ENCODE results near the gene NCAPG2. TPM values are rescaled to one million over a fixed set of nuclear protein-coding genes. Genes with fewer than 3 reads are reported as not detected.
"Not testable (repeated sequence)": the region's sequence is repeated elsewhere in the genome, so short reads cannot be mapped to it uniquely, and the experiment has no call there.

NCAPG2 gene
- total and polyA plus RNA-seq, 4 experiments from 2014 or later: 7.2 to 17.9 (median 13.9) TPM

DNA sequence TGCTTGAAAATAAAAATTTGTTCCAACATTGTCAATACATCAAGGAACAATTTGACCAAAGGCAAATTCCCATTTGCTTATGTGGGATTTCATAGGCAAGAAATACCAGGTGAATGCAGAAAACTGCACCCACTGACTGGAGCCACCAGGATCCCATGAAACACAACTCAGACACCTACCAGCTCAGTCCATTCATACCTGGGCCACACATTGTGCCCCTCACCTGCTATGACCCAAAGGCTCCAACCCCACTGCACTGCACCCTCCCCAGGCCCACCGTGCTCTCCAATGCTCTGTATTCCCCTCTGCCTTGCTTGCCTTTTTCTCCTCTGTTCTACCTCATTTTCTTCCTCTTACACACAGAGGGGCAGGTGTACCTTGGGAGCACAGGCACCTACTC lies 5.3 kb downstream of the NCAPG2 start:
- H3K27me3 Mint-ChIP-seq: no peaks in the 10 kb centered on the region
- Histone ChIP-seq H3K4me3 (ENCODE audit: low read length in 2 of 2) (no peak overlapping the region), H3K4me1 (ENCODE audit: insufficient read depth, low read length) (peaks cover 46% of the 10 kb centered on the region), H3K27ac (ENCODE audit: low read depth, low read length) (no peak overlapping the region), H3K36me3 (ENCODE audit: insufficient read depth, low read length) (no peaks in the 10 kb centered on the region), H3K9me3 (ENCODE audit: control insufficient read depth in 1 of 2, low read length in 2 of 2) (no peaks in the 10 kb centered on the region), H3K27me3 (ENCODE audit: insufficient read depth, low read length) (no peaks in the 10 kb centered on the region)
- peaks cover 0 to 8% of the 10 kb centered on the region in 2 donors for H3K36me3 Mint-ChIP-seq
- CTCF ChIA-PET (ENCODE audit: partially characterized antibody): interaction anchor here (6.2 kb wide), 1 partner anchor 278 kb away, joined by 154 read pairs; no protein-coding TSS in a partner anchor
- DNase-seq: no peak
- intact Hi-C loops (cut with micrococcal nuclease): no loop called here
- peaks cover 17 to 28% (median 23%) of the 10 kb centered on the region in 4 donors for H3K4me1 Mint-ChIP-seq
- H3K9me3 Mint-ChIP-seq: no peaks in the 10 kb centered on the region
- H3K4me3 Mint-ChIP-seq: no peak overlapping the region
- POLR2A ChIA-PET (ENCODE audit: partially characterized antibody): no interaction called here
- H3K27ac Mint-ChIP-seq: peak overlapping the region in 2 of 7 donors; percentile 39 to 43

DNA sequence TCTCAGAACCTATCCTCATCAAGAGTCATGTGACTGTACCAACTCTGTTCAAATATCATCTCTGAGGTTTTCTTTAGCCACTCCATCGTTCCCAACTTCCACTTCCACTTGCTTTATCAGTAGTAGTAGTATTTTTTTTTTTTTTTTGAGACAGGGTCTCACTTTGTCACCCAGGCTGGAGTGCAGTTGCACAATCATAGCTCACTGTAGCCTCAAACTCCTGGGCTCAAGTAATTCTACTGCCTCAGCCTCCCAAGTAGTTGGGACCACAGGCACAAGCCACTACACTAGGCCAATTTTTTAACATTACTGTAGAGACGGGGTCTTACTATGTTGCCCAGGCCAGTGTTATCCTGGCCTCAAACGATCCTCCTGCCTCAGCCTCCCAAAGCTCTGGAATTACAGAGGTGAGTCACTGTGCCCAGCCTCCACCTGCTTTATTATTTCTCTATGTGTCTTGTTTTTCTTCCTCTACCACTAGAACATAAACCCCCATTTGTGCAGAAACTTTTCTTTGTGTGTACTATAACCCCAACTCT lies 5.9 kb downstream of the NCAPG2 start:
- CTCF ChIA-PET (ENCODE audit: partially characterized antibody): interaction anchor here (6.2 kb wide), 1 partner anchor 279 kb away, joined by 154 read pairs; no protein-coding TSS in a partner anchor
- H3K4me3 Mint-ChIP-seq: no peak overlapping the region
- H3K36me3 Mint-ChIP-seq: peaks cover 0 to 8% of the 10 kb centered on the region in 2 donors
- Histone ChIP-seq H3K27me3 (ENCODE audit: insufficient read depth, low read length) (no peaks in the 10 kb centered on the region), H3K9me3 (ENCODE audit: control insufficient read depth in 1 of 2, low read length in 2 of 2) (no peaks in the 10 kb centered on the region), H3K27ac (ENCODE audit: low read depth, low read length) (no peak overlapping the region), H3K36me3 (ENCODE audit: insufficient read depth, low read length) (no peaks in the 10 kb centered on the region), H3K4me1 (ENCODE audit: insufficient read depth, low read length) (peaks cover 39% of the 10 kb centered on the region), H3K4me3 (ENCODE audit: low read length in 2 of 2) (no peak overlapping the region)
- H3K27ac Mint-ChIP-seq: peak overlapping the region in 2 of 7 donors; percentile 39 to 49
- intact Hi-C loops (cut with micrococcal nuclease): no loop called here
- no peak for DNase-seq
- H3K4me1 Mint-ChIP-seq: peaks cover 19 to 28% (median 23%) of the 10 kb centered on the region in 4 donors
- H3K9me3 Mint-ChIP-seq: peaks cover 0 to 2% (median 0%) of the 10 kb centered on the region in 8 donors
- POLR2A ChIA-PET (ENCODE audit: partially characterized antibody): no interaction called here
- no peaks in the 10 kb centered on the region for H3K27me3 Mint-ChIP-seq

DNA sequence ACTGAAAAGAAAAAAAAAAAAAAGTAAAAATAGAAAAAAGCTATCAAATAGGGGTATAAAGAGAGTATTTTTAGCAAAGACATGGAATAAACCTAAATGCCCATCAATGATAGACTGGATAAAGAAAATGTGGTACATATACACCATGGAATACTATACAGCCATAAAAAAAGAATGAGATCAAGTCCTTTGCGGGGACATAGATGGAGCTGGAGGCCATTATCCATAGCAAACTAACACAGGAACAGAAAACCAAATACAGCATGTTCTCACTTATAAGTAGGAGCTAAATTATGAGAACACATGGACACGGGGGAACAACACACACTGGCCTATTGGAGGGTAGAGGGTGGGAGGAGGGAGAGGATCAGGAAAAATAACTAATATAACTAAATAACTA lies 7.0 kb downstream of the NCAPG2 start:
- H3K4me1 Mint-ChIP-seq: peaks cover 12 to 19% (median 15%) of the 10 kb centered on the region in 4 donors
- H3K36me3 ChIP-seq (ENCODE audit: insufficient read depth, low read length); H3K9me3 Mint-ChIP-seq; H3K36me3 Mint-ChIP-seq; H3K27ac ChIP-seq (ENCODE audit: low read depth, low read length); intact Hi-C loops (cut with micrococcal nuclease); DNase-seq; H3K4me3 ChIP-seq (ENCODE audit: low read length in 2 of 2); H3K27me3 ChIP-seq (ENCODE audit: insufficient read depth, low read length); H3K4me3 Mint-ChIP-seq; H3K9me3 ChIP-seq (ENCODE audit: control insufficient read depth in 1 of 2, low read length in 2 of 2); H3K27me3 Mint-ChIP-seq: not testable (repeated sequence)
- CTCF ChIA-PET (ENCODE audit: partially characterized antibody): interaction anchor here (0.6 to 6.2 kb wide), 2 partner anchors 160 to 280 kb away, joined by 3 to 154 read pairs; no protein-coding TSS in a partner anchor
- POLR2A ChIA-PET (ENCODE audit: partially characterized antibody): interaction anchor here (1.4 to 2.5 kb wide), 3 partner anchors 166 to 500 kb away, joined by 3 to 19 read pairs (median 6); no protein-coding TSS in a partner anchor
- H3K27ac Mint-ChIP-seq: peak overlapping the region in 2 of 7 donors; percentile 3 to 63
- peaks cover 36% of the 10 kb centered on the region for H3K4me1 ChIP-seq (ENCODE audit: insufficient read depth, low read length)

DNA sequence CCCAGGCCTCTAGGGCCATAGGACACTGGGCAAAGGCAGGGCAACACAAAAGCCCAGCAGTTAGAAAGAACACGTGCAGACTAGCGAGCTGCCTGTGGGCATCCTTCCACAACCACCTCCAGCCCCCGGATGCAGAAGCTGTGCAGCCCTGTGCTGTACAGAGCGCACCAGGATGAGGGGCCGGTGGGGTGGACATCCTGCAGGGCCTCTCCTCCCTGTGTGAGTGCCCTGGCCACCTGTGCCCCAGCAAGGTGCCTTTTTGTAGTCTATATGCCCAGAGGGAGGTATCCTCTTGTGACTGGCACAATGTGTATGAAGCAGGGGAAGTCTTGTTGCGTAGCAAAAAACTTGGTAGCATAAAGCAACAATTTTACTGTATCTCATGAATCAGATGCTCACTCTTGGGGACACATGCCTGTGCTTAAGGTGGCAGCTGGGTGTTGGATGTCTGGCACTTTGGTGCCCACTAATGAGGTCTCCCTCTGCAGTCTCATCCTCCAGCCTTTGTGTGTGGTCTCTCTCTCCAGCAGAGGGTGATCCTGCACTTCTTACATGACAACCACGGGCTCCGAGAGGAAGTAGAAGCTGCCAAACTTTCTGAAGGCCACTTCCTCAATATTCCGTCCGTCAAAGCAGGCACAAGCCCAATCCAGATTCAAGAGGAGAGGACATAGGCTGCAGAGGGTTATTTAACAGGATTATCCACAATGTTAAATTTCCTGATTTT lies 8.7 kb downstream of the NCAPG2 start:
- Mint-ChIP-seq H3K27me3 (no peaks in the 10 kb centered on the region), H3K4me3 (peak overlapping the region in 6 of 8 donors; percentile 11 to 75 (median 70)), H3K27ac (peak overlapping the region; percentile 60 to 90 (median 64)), H3K36me3 (peaks cover 0 to 8% of the 10 kb centered on the region in 2 donors), H3K9me3 (peaks cover 0 to 2% (median 0%) of the 10 kb centered on the region in 8 donors), H3K4me1 (peaks cover 8 to 13% (median 12%) of the 10 kb centered on the region in 4 donors)
- H3K4me1 ChIP-seq (ENCODE audit: insufficient read depth, low read length): peaks cover 28% of the 10 kb centered on the region
- peak overlapping the region; percentile 12 for H3K27ac ChIP-seq (ENCODE audit: low read depth, low read length)
- ChIA-PET CTCF (ENCODE audit: partially characterized antibody) (interaction anchor here (0.7 to 6.2 kb wide), 8 partner anchors 9 to 281 kb away, joined by 3 to 154 read pairs (median 3); partner anchors contain the start of gene NCAPG2), POLR2A (ENCODE audit: partially characterized antibody) (interaction anchor here (0.6 to 2.5 kb wide), 6 partner anchors 9 to 502 kb away, joined by 3 to 19 read pairs (median 4); partner anchors contain the start of gene NCAPG2)
- no peak overlapping the region for H3K4me3 ChIP-seq (ENCODE audit: low read length in 2 of 2)
- peak; percentile 43 to 67 (median 58) for DNase-seq
- H3K36me3 ChIP-seq (ENCODE audit: insufficient read depth, low read length): no peaks in the 10 kb centered on the region
- no peaks in the 10 kb centered on the region for H3K9me3 ChIP-seq (ENCODE audit: control insufficient read depth in 1 of 2, low read length in 2 of 2)
- intact Hi-C loops (cut with micrococcal nuclease): loop anchor here (1.0 kb wide), 1 partner anchor 281 kb away; no protein-coding TSS in a partner anchor
- H3K27me3 ChIP-seq (ENCODE audit: insufficient read depth, low read length): no peaks in the 10 kb centered on the region

DNA sequence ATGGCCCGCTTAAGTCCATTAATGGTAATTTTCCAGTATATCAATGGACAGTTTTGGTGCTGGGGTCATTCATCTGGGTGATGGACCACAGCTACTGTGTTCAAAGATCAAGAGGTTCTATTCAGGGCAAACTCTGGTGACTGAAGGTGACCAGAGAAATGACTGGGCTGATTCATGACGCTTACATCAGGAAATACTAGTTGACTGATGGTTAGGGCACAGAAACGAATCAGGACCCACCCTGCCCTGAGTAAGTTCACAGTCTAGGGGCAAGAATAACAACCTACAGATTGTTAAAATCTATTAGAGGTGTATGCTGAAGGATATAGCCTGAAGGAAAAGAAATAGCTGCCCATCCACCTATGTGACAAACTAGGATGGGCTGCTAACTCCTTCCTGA lies 9.5 kb downstream of the NCAPG2 start:
- Histone ChIP-seq H3K27ac (ENCODE audit: low read depth, low read length) (no peak overlapping the region), H3K36me3 (ENCODE audit: insufficient read depth, low read length) (no peaks in the 10 kb centered on the region), H3K4me3 (ENCODE audit: low read length in 2 of 2) (no peak overlapping the region), H3K4me1 (ENCODE audit: insufficient read depth, low read length) (peaks cover 22% of the 10 kb centered on the region), H3K9me3 (ENCODE audit: control insufficient read depth in 1 of 2, low read length in 2 of 2) (no peaks in the 10 kb centered on the region), H3K27me3 (ENCODE audit: insufficient read depth, low read length) (no peaks in the 10 kb centered on the region)
- ChIA-PET POLR2A (ENCODE audit: partially characterized antibody) (interaction anchor here (0.6 to 2.3 kb wide), 2 partner anchors 10 to 282 kb away, joined by 4 to 19 read pairs; partner anchors contain the start of gene NCAPG2), CTCF (ENCODE audit: partially characterized antibody) (interaction anchor here (1.0 to 6.2 kb wide), 2 partner anchors 278 to 282 kb away, joined by 3 to 154 read pairs; no protein-coding TSS in a partner anchor)
- H3K4me1 Mint-ChIP-seq: peaks cover 8 to 13% (median 11%) of the 10 kb centered on the region in 4 donors
- no peaks in the 10 kb centered on the region for H3K27me3 Mint-ChIP-seq
- peaks cover 0 to 2% (median 0%) of the 10 kb centered on the region in 8 donors for H3K9me3 Mint-ChIP-seq
- H3K27ac Mint-ChIP-seq: peak overlapping the region in 4 of 7 donors; percentile 10 to 83 (median 70)
- intact Hi-C loops (cut with micrococcal nuclease): no loop called here
- no peak overlapping the region for H3K4me3 Mint-ChIP-seq
- DNase-seq: no peak
- peaks cover 0 to 8% of the 10 kb centered on the region in 2 donors for H3K36me3 Mint-ChIP-seq

DNA sequence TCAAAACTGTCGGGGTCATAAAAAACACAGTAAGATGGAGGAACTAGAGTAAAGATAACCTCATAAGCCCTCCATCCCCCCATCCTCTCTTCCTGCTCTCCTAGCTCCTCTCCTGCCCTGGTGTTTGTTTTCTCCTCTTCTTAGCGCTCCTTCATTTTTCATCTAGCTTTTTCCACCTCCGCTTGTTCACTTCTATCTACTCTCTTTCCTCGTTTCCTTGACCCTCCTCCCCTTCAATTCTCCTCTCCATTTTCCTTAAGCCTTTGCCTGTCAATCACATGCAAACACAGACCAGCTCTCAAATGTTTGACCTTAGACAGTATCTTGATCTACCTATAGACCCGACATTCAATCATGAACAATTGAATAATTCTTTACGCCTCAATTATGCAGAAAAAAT lies 10.0 kb downstream of the NCAPG2 start:
- Histone ChIP-seq H3K27ac (ENCODE audit: low read depth, low read length) (no peak overlapping the region), H3K9me3 (ENCODE audit: control insufficient read depth in 1 of 2, low read length in 2 of 2) (no peaks in the 10 kb centered on the region)
- H3K36me3 Mint-ChIP-seq: peaks cover 0 to 8% of the 10 kb centered on the region in 2 donors

DNA sequence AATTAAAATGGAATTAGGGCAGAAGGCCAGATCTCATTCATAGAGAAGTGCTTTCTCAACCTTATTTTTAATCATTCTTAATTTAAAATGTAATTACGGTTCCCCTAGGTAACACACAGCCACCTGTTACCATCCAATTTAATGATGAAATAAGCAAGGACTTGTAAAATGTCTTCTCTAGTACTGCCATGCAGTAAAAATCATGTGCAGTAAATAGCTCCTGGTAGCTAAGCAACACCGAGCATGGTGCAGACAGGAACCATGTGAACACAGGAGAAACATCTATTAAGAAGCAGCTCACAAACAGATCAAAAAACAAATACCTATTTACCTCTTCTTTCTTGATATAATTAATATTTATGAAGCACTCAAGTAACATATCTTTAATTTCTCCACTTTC lies 15.1 kb downstream of the NCAPG2 start:
- no peaks in the 10 kb centered on the region for H3K27me3 Mint-ChIP-seq
- H3K36me3 ChIP-seq (ENCODE audit: insufficient read depth, low read length): no peaks in the 10 kb centered on the region
- intact Hi-C loops (cut with micrococcal nuclease): no loop called here
- H3K4me3 ChIP-seq (ENCODE audit: low read length in 2 of 2): no peak overlapping the region
- H3K9me3 Mint-ChIP-seq: peaks cover 0 to 2% (median 0%) of the 10 kb centered on the region in 8 donors
- DNase-seq: no peak
- H3K9me3 ChIP-seq (ENCODE audit: control insufficient read depth in 1 of 2, low read length in 2 of 2): no peaks in the 10 kb centered on the region
- no peaks in the 10 kb centered on the region for H3K4me1 ChIP-seq (ENCODE audit: insufficient read depth, low read length)
- ChIA-PET POLR2A (ENCODE audit: partially characterized antibody) (no interaction called here), CTCF (ENCODE audit: partially characterized antibody) (interaction anchor here (5.0 kb wide), 1 partner anchor 287 kb away, joined by 32 read pairs; no protein-coding TSS in a partner anchor)
- H3K4me1 Mint-ChIP-seq: peaks cover 0 to 4% (median 0%) of the 10 kb centered on the region in 4 donors
- no peaks in the 10 kb centered on the region for H3K27me3 ChIP-seq (ENCODE audit: insufficient read depth, low read length)
- no peak overlapping the region for H3K27ac Mint-ChIP-seq
- H3K36me3 Mint-ChIP-seq: peaks cover 10 to 17% of the 10 kb centered on the region in 2 donors
- H3K4me3 Mint-ChIP-seq: no peak overlapping the region
- H3K27ac ChIP-seq (ENCODE audit: low read depth, low read length): no peak overlapping the region

More for the DNA sequence above, 10.0 kb downstream of the NCAPG2 start:
- no peaks in the 10 kb centered on the region for H3K36me3 ChIP-seq (ENCODE audit: insufficient read depth, low read length)
- Mint-ChIP-seq H3K4me1 (peaks cover 8 to 13% (median 11%) of the 10 kb centered on the region in 4 donors), H3K9me3 (peaks cover 0 to 2% (median 0%) of the 10 kb centered on the region in 8 donors), H3K27ac (peak overlapping the region in 2 of 7 donors; percentile 1 to 80), H3K27me3 (no peaks in the 10 kb centered on the region), H3K4me3 (no peak overlapping the region)
- no peak overlapping the region for H3K4me3 ChIP-seq (ENCODE audit: low read length in 2 of 2)
- H3K27me3 ChIP-seq (ENCODE audit: insufficient read depth, low read length): no peaks in the 10 kb centered on the region
- intact Hi-C loops (cut with micrococcal nuclease): no loop called here
- ChIA-PET CTCF (ENCODE audit: partially characterized antibody) (interaction anchor here (6.2 kb wide), 1 partner anchor 283 kb away, joined by 154 read pairs; no protein-coding TSS in a partner anchor), POLR2A (ENCODE audit: partially characterized antibody) (no interaction called here)
- peaks cover 20% of the 10 kb centered on the region for H3K4me1 ChIP-seq (ENCODE audit: insufficient read depth, low read length)
- DNase-seq: no peak

Measured in CD4-positive, alpha-beta memory T cell (primary cell).